HEK293T (cell line): ENCODE data around the gene OR51T1.

Experiments
- ELF4 ChIP-seq: fragments of 450-650 bp; IDR thresholded peaks from 2 replicates; pipeline ENCODE4 v1.6.1; 2017; ENCODE audit warnings: antibody characterized with exemption
- FOXM1 ChIP-seq: fragments of 450-650 bp; IDR thresholded peaks from 2 replicates; pipeline ENCODE4 v1.6.1; 2017; ENCODE audit warnings: mild to moderate bottlenecking, borderline replicate concordance
- HDGF ChIP-seq: fragments of 450-650 bp; IDR thresholded peaks from 2 replicates; pipeline ENCODE4 v1.6.1; 2017; ENCODE audit warnings: antibody characterized with exemption, borderline replicate concordance
- L3MBTL2 ChIP-seq: fragments of 450-650 bp; conservative IDR thresholded peaks from 2 replicates; pipeline ENCODE4 v1.6.1; 2016; ENCODE audit warnings: mild to moderate bottlenecking
- NFRKB ChIP-seq: fragments of 450-650 bp; IDR thresholded peaks from 2 replicates; pipeline ENCODE4 v1.6.1; 2016; ENCODE audit warnings: mild to moderate bottlenecking, moderate library complexity
- TARDBP ChIP-seq: fragments of 450-650 bp; IDR thresholded peaks from 2 replicates; pipeline ENCODE4 v1.6.1; 2016
- TF ChIP-seq, protein P1 (sequence below): fragments of 450-650 bp; IDR thresholded peaks from 2 replicates; pipeline ENCODE4 v1.6.1; 2016

DNA sequence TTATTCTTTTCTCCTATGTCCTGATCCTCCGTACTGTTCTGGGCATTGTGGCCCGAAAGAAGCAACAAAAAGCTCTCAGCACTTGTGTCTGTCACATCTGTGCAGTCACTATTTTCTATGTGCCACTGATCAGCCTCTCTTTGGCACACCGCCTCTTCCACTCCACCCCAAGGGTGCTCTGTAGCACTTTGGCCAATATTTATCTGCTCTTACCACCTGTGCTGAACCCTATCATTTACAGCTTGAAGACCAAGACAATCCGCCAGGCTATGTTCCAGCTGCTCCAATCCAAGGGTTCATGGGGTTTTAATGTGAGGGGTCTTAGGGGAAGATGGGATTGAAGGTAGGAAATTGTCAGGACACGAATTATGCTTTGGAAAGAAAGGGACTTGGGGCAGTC, 843 bp downstream of the OR51T1 start:
- TF ChIP-seq TARDBP, result no peak
- TF ChIP-seq, protein P1, sequence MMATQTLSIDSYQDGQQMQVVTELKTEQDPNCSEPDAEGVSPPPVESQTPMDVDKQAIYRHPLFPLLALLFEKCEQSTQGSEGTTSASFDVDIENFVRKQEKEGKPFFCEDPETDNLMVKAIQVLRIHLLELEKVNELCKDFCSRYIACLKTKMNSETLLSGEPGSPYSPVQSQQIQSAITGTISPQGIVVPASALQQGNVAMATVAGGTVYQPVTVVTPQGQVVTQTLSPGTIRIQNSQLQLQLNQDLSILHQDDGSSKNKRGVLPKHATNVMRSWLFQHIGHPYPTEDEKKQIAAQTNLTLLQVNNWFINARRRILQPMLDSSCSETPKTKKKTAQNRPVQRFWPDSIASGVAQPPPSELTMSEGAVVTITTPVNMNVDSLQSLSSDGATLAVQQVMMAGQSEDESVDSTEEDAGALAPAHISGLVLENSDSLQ, result no peak
- TF ChIP-seq HDGF, result no peak
- no peak for TF ChIP-seq ELF4
- no peak for TF ChIP-seq FOXM1
- TF ChIP-seq NFRKB, result no peak
- TF ChIP-seq L3MBTL2, result no peak
